Measurements from ENCODE around the gene UBE3B.

The UBE3B gene

DNA sequence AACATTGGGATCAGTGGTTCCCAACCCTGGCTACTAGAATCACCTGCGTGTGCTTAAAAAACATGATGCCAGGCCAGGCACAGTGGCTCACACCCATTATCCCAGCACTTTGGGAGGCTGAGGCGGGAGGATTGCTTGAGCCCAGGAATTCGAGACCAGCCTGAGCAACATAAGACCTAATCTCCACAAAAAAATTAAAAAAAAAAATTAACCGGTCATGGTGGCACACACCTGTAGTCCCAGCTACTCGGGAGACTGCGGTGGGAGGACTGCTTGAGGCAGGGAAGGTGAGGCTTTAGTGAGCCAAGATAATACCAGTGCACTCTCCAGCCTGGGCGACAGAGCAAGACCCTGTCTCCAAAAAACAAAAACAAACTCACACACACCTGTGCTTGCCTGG lies 2.3 kb upstream of the UBE3B start:
- DNase-seq, result no peak

DNA sequence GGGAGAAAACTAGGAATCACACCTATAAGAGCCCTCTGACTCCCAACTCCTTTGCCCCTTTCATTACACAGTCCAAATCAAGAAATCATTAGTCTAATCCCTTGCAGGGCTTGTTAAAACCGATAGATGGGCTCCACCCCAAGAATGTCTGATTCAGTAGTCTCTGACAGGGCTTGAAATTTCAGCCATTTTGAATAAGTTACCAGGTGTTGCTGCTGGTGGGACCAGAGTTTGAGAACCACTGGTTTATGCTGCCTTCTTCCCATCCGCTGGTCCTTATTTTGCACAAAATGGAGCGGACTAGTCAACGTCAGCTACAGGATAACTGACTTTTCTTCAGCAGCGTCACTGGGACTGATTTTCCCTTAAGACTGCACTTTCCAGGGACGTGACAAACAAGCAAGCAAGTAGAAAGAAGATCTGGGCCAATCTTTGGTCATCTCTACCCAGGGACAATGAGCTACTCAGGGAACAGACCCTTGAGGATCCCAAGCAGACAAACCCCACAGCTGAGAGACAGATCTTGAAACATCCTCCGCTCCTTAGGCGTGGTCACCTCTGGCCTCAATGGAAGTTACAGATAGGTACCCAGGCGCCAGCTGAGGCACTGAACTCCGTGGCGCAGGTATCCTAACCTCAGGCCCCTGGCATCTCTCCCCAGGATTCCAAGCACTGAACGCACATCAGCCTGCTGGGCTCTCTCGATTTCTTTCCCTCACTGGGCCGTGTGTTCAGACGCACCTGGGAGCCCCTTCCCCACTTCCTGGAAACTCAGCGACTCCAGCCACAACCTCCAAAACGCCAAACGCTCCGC lies 1.2 kb upstream of the UBE3B start:
- DNase-seq, result no peak

DNA sequence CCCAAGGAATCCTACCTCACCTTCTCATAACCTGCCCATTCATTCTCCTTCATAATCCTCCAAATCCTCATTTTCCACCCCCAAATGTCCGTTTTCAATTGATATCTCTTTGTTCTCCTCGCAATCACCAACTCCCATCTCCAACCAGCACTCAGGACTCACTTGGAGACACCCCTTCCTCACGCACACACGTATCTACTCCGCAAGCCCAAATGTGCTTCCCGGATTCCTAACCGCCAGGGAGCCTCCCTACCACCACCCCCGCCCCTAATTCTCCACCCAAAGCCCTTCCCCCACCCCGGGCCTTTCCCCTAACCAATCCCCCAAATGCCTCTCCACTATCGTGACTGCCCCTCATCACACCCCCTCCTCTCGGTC lies 638 bp upstream of the UBE3B start:
- no peak for DNase-seq

DNA sequence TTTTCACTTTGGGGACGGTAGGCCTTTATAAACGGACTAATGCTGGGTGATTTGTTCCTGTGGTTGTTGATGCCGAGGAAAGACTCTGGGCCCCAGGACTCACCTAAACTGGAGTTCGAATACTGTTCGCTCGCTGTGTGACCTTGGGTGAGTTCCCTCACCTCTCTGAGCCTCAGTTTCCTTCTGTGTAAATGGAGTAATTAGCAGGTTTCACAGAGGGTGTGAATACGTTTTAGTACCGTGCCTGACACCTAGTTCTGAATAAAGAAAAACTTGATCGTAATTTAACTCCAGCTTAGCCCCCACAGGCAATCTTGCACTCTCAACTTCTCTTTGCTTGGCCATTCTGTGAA lies 505 bp downstream of the UBE3B start:
- DNase-seq, result no peak

DNA sequence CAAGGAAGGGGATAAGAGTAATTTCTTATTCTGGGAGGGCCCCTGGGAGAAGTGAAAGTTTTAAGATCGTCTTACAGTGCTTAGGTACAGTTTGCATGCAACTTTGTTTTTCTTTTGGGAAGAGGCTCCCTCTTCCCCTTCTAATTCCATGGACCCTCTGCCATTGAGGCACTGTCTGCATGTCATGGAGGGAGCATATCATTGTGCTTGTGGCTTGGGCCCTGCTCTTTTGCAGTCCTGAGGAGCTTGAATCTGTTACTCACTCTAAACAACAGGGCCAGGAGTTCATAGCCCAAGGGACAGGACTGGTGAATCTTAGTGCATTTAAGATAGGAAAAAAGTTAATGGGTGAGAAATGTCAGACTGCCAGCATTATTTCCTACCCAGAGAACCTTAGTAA lies 2.3 kb downstream of the UBE3B start:
- DNase-seq, result no peak

DNA sequence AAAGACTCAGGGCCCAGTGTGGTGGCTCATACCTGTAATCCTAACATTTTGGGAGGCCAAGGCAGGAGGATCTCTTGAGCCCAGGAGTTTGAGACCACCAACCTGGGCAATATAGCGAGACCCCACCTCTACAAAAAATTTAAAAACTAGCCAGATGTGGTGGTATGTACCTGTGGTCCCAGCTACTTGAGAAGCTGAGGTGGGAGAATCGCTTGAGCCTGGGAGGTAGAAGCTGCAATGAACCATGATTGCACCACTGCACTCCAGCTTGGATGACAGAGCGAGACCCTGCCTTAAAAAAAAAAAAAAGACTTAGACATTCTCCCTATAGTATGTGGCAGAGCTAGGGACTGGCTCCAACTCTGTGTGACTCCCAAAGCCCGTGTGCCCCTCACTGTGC lies 2.9 kb downstream of the UBE3B start:
- no peak for DNase-seq

DNA sequence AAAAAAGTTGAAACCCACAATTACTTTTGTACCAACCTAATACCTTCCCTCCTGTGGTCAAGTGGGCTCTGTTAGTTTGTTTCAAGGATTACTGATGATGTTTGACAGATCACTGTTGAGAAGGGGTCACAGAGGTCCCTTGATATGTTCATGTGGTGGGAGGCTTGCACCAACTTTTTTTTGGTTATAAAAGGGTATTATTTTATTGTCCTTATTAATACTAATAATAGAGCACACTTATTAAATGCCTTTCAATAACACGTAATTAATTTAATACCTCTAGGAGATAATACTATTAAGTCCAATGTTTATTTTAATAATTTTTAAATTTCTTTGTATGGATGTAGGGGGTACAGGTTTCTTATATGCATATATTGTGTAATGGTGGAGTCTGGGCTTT lies 4.4 kb downstream of the UBE3B start:
- no peak for DNase-seq

DNA sequence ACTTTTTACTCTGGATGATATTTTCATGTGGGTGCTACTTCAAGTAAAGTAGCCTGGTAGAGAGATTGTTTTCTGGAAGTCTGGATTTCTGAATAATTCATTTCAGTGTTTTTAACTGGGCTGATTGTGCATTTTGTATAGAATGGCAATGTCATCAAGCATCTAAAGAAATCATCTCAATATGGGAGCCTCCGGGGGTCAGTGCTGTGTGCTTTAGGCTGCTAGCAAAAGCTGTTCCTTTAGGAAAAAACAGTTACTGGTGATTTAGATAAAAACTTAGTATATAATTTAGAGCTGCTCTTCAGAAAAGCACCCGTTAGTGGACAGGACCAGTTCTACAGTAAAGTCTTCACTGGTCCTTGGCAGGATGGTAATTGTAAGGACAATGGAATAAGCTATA lies 5.1 kb downstream of the UBE3B start:
- no peak for DNase-seq

DNA sequence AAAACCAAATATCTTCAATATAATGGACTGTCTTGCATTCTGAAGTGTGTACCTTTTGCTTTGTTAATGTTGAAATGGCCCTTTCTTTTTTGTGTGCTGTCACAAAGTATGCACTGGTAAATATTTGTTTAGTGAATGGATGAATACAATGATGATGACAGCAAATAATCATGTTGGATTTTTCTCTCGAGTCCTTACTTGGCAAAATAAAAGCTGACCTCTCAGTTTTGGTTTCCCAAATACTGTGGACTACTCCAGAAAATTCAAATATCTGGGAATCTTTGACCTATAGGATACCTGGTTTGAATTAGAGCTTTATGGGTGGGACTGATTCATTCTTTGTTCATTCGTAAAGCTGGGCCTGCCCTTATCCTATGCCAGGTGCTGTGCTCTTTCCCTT lies 5.5 kb downstream of the UBE3B start:
- no peak for DNase-seq

DNA sequence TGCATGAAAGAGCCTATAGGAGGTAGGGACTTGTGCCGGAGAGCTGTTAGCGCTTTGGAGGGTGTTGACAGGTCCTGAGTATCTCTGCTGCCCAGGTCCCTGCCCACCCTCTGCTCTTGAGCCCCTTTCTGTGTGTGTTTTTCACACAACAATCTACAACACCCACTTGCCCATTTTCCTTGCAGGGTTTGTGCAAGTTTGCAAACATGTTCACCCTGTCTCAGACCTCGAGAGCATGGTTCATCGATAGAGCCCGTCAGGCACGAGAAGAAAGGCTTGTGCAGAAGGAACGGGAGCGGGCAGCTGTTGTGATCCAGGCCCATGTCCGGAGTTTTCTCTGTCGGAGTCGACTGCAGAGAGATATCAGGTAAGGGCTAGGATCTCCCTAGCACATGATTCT lies 5.9 kb downstream of the UBE3B start:
- no peak for DNase-seq

DNA sequence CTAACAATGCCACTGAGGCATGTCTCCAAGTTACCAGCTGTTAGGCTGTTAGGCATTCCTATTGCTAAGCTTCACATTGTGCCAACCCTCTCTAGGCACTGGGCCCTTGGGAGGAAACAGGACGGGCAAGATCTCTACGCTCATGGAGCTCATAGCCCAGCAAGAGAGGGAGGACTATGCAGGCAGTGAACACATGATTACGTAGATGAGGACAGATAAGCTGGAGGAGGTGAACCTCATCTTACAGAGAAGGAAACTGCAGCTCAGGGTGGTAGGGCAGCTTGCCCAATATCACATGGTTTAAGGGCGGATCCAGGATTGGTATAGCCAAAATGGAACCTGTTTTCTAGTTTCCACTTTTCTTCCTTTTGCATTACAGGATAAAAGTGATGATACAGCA lies 7.8 kb downstream of the UBE3B start:
- no peak for DNase-seq

DNA sequence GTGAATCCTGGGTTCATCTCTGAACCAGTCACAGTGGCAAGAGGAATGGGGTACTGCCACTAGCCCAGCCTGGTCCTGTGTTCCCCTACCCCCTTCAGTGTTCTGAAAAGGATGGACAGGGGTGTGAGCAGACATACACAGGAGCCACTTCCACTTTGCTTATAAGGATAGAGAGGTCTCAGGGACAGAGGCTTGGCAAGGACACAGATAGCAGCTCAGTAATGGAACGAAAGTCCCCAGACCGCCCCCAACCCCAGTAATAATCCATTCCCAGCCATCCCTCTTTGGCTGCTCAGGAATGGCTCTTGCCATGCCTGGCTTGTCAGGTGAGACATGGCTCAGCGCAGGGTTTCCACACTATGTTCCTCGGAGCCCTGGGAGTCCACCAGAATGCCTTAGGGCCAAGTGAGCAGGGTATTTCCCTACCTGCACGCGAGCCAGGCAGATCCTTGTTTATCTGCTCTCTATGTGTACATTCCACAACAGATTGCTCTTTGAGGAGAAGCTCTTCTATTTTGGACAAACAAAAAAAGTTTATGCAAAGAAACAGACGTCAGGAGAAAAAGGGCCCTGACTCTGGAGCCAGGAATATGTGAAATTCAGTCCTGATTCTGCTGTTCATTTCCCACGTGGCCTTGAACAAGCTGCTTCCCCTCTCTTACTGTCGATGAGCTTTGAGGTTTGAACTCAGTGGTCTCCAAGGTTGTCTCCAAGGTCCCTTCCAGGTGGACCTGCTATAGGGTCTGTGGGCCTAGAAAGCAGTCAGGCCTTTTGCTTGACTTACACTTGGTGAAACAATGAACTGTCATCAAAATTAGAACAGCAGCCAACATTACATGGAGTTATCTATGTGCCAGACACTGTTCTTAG lies 10.0 kb downstream of the UBE3B start:
- no peak for DNase-seq

DNA sequence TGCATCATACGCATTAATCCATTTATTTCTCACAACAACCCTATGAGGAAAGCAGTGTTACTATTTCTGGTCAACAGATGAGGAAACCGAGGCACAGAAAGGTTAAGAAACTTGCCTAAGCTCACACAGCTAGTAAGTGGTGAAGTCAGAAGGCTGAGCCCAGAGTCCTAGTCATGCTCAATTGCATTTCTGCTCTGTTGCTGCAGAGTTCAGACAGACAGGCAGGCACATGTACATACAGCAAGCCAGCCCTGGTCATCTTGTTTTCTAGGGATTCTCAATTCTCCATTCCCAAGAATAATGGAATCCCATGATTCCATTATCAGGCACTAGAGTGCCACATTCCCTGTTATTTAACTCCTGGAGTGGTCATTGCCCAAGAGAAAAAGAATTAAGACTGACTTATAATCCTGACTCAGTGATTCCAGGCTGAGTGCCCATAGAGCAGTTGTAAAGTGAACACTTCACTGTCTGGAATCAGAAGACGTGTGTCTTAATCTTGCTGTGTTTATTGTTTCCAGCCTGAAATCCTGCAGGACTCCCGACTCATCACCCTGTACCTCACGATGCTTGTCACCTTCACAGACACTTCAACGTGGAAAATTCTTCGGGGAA lies 10.7 kb downstream of the UBE3B start:
- DNase-seq, result no peak

DNA sequence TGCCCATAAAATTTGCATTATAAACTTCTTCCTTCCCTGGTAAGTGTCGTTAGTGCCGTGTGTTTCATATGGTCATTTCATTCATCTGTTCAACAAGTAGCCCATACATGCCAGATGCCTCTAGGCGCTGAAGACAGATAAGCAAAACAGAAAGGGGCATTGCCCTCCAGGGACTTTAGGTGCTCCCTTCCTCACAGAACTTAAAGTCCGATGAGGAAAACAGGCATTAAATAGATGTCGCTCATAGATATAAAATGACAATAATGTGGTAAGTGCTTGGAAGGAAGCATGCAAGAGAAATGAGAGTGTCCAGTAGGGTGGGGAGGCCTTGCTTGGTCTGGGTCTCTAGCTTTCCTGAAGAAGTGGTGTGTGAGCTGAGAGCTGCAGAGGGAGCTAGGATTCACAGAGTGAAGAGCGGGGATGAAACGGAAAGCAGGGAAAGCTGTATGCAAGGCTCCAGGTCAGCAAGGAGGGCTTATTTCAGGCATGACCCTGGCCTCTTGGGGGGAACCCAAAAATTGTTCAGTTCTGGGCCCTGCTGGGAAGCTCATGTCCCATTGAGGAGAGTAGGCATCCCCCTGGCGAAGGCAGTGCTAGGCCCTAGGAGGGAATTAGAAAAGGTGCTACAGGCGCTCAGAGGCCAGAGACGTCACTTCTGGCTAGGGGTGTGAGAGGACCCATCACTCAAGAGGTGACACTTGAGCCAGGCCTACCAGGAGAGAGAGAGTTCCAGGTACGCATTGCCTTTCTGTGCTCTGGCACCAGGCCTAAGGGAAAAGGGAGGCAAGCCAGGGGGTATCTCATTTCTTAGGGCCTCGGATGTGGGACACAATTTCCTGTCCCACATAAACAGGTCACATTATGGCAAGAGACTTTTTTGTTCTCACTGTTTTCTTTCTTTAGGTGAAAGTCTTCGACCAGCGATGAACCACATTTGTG lies 11.9 kb downstream of the UBE3B start:
- no peak for DNase-seq

DNA sequence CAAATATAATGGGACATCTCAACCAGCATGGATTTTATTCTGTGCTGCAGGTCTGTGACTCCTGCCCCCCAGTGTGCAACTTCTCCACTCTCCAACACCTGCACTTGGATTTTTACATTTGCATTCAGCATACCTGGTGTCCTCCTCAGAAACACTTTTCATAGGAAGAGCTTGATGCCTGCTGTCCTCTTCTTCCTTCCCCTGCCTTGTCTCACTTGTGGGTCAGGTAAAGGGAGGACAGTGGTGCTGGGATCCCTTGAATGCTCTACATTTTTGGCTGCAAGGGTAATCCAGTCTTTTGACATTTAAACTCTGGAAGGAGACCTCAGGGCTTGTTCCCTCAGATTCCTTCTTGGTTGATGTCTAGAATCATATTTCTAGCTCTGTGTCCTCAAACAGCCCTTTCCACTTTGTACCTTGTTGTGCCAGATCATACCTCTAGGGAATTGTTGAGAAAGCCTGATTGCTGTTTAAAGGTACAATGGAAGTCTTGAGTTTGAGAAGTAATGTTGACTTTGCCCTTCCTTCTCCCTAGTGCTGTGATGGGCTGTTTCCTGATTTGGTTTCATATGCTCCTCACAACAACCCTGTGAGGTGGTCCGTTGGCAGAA lies 12.6 kb downstream of the UBE3B start:
- DNase-seq, result no peak

DNA sequence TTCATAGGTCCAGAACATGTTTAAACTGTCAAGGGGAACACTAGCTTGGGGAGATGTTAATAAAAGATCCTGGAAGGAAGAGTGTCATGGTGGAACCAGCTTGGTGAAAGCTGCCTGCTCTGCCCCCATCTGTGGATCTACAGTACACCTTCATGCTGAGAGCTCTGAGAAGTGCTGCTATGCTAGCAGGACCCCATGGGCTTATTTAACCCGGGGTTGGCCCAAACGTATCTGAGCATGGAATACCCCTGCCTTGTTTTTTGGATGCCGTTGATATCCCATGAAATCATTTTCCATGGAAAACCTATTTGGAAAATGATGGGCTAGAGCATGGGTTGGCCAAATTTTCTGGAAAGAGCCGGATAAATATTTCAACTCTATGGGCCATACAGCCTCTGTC lies 14.2 kb downstream of the UBE3B start:
- DNase-seq, result no peak

DNA sequence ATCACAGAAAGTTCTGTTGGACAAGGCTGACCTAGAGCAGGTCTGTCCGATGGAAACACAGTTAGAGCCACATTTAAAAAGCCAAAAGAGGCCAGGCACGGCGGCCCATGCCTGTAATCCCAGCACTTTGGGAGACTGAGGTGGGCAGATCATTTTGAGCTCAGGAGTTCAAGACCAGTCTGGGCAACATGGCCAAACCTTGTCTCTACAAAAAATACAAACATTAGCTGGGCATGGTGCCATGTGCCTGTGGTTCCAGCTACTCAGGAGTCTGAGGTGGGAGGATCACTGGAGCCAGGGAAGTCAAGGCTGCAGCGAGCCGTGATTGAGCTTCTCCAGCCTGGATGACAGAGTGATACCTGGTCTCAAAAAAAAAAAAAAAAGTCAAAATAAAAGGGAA lies 14.9 kb downstream of the UBE3B start:
- DNase-seq, result no peak

DNA sequence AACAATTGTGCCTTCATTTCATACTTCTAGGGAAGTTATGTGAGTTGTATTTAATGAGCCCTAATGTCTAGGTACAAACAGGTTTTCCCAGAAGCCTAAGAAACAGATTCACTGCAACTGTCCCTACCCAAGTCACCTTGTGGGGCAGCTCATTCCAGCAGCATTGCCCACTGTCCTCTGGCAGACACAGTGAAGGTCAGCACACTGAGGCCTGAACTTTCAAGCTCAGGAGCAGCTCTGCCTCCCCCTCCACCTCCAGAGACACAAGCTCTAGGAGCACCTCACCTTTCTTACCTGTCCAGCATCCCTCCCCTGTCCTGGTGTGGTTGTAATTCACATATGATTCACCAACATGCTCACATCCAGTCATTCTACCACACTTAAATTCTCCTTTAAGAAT lies 15.7 kb downstream of the UBE3B start:
- no peak for DNase-seq

DNA sequence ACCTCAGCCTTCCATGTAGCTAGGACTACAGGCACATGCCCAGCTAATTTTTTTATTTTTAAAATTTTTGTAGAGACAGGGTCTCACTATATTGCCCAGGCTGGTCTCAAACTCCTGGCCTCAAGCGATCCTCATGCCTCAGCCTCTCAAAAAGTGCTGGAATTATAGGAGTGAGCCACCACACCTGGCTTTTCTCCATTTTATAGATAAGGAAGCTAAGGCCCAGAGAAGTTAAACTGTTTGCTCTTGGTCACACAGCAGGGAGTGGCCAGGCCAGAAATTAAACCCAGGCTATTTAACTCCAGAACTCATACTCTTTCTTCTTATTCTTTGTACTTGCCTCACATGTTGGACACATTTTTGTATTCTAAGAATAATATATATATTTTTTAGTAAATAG lies 16.5 kb downstream of the UBE3B start:
- no peak for DNase-seq

DNA sequence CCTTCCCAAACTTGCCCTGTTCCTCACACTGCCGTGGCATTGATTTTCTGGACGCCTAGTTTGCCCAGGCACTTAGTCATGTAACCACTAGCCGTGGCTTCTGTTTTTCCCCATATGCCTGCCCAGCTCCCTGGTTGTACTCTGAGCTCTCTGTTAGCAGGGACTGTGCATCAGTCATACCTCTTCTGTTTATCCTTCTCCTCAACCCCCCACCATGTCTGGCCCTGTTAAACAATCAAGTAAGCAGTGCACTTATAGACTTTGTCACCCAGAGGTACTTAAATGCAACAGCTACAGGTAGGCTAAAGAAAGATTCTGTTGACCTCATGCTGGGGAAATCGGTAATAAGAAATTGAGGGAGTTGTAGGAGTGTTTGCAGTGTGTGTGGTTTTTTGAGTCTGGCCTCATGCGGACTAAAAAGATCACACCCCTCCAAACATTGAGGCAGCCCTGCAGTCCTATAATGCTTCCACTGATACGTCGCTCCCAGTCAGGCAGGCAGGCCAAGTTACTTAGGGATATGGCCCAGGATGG lies 17.0 kb downstream of the UBE3B start:
- no peak for DNase-seq

DNA sequence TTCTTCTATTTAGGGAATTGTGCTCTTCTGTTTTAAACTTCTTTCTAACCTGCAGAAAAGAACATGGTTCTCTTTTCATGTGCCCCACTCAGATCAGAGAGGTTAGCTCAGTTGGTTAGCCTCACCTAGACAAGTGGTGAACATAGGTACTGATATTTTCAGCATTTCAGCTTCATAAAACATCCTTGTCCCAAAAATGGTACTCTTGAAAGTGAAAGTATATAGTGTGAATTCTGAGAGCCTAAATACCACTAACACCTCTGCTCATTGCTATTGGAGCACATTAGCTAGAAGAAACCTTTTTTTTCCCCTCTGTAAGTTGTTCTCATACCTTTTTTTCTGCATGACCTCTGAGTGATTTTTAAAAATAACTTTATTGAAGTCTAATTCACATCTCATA lies 17.6 kb downstream of the UBE3B start:
- DNase-seq, result no peak

DNA sequence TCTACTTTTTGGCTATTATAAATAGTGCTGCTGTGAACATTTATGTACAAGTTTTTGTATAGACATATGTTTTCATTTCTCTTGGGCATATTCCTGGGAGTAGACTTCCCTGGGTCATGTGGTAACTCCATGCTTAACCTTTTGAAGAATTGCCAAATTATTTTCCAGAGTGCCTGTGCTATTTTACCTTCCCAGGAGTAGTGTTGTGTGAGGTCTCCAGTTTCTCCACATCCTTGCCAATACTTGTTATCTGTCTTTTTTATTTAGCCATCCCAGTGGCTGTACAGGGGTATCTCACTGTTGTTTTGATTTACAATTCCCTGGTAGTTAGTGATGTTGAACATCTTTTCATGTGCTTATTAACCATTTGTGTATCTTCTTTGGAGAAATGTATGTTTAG lies 18.9 kb downstream of the UBE3B start:
- DNase-seq, result no peak

Data from CD4-positive, alpha-beta T cell treated with Interleukin-17A for 4 hours (primary cell).